Body of pancreas (tissue), 4 donors: Measurements from ENCODE around the gene EED. TPM values are rescaled to one million over a fixed set of nuclear protein-coding genes. Genes with fewer than 3 reads are reported as not detected.
A peak's percentile ranks its signal among the peaks of the same experiment; 100 is the strongest.

Source experiments
- ATAC-seq: fragments of 150-250 bp; one replicate; pipeline ENCODE4 v1.9.1; 2016
- DNase-seq, 4 donors: peaks; one replicate each; pipeline ENCODE4 v3.0.0-alpha.2; 2019
- H3K27ac ChIP-seq, 4 donors: fragments of 200-600 bp; sonication (generic); 1 replicate in 3 of 4; 2 replicates in 1 of 4; pipeline versions ENCODE4 v1.5.1 to v1.6.1; 2016 to 2019; ENCODE audit warnings: mild to moderate bottlenecking in 1 of 4, mixed read lengths in 1 of 4, moderate library complexity in 1 of 4
- H3K27me3 ChIP-seq, 2 donors: fragments of 200-600 bp; sonication (generic); one replicate each; pipeline ENCODE4 v1.6.0; 2016; ENCODE audit warnings: mild to moderate bottlenecking in 1 of 2
- H3K36me3 ChIP-seq, 2 donors: fragments of 200-600 bp; sonication (generic); replicated peaks in 1 of 2; 2 replicates each; pipeline ENCODE4 v1.5.1; 2016; ENCODE audit warnings: low read depth in 2 of 2; ENCODE audit not compliant: insufficient read depth in 1 of 2
- H3K4me1 ChIP-seq: fragments of 200-600 bp; sonication (generic); one replicate; pipeline ENCODE4 v1.6.0; 2016
- H3K4me3 ChIP-seq, 2 donors: fragments of 200-600 bp; sonication (generic); 1 replicate in 1 of 2; 2 replicates in 1 of 2; pipeline ENCODE4 v1.5.1; 2016 to 2019
- H3K9me3 ChIP-seq, 3 donors: fragments of 200-600 bp; sonication (generic); 1 replicate in 2 of 3; 2 replicates in 1 of 3; pipeline ENCODE4 v1.5.1; 2016
- POLR2A ChIP-seq, 3 donors: fragments of 450-650 bp; IDR thresholded peaks; one replicate each; pipeline ENCODE4 v1.6.1; 2016; ENCODE audit warnings: antibody characterized with exemption in 3 of 3, mild to moderate bottlenecking in 2 of 3
- WGBS, 2 donors: methylation state at CpG; one replicate each; pipeline ENCODE4 v1.1.5; 2017; 5-methylcytosine and 5-hydroxymethylcytosine counted together
- intact Hi-C: fragments of 100-400 bp; cut with DNase I; formaldehyde crosslinking; loops from one replicate; pipeline ENCODE4 v1.15.1; 2023
- total RNA-seq, 2 donors: library from RNA; depleted of rRNA; stranded (reverse); fragments of >200 nt; gene quantifications; one replicate each; pipeline ENCODE4 v1.1.0, GENCODE V29; 2016
- TF ChIP-seq, protein P1 (sequence below), 7 experiments: fragments of 450-650 bp in 4 of 7; fragments of 200-600 bp in 3 of 7; sonication (generic) in 3 of 7; IDR thresholded peaks; one replicate each; pipeline ENCODE4 v1.5.1; 2016 to 2019; ENCODE audit warnings: antibody characterized with exemption in 7 of 7

Gene EED
- total RNA-seq, 2 donors from 2014 or later = 14.5 to 20.1 TPM

DNA sequence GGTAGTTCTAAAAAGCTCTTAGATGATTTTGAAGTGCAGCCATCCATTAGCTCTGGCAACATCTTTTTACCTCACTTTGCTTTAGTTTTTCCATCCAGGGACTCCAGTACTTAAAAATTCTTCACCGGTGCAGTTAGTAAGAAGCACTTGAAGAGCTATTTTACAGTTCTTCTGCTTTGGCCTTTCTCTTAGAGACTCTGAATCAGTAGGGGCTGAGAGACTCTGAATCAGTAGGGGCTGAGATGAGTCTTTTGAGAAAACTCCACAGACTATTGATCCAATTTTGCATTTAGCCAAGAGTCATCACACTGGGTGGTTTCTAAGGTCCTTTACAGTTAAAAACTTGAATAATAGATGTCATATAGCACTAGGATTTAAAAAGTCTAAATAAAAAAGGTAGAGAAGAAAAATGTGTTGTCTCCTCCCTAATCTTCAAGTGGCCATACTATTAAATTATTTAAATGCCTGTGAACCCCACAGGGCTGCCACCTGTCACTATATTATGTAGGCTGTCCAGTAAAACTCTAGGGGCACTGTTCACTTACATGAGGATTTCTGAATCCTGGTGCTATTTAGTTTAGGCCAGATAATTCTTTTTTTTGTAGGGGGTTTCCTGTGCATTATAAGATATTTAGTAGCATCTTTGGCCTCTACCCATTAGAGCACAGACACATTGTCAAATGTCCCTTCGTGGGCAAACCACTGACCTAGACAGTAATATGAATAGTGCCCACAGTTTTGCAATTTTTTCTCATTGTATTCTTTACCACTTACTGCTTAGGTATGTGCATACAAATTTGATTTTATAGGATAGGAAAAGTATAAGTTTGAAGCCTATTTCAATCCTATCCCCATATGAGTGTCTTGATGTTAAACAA lies 31.2 kb downstream of the EED start:
- Histone ChIP-seq H3K4me3 (no peak overlapping the region), H3K27me3 (no peaks in the 10 kb centered on the region), H3K36me3 (peaks cover 4 to 9% of the 10 kb centered on the region in 2 donors), H3K27ac (peak overlapping the region; percentile 2 to 15 (median 12)), H3K4me1 (peaks cover 17% of the 10 kb centered on the region), H3K9me3 (no peaks in the 10 kb centered on the region)
- no peak for TF ChIP-seq POLR2A (IDR thresholded peaks at IDR 0.05)
- TF ChIP-seq, protein P1, sequence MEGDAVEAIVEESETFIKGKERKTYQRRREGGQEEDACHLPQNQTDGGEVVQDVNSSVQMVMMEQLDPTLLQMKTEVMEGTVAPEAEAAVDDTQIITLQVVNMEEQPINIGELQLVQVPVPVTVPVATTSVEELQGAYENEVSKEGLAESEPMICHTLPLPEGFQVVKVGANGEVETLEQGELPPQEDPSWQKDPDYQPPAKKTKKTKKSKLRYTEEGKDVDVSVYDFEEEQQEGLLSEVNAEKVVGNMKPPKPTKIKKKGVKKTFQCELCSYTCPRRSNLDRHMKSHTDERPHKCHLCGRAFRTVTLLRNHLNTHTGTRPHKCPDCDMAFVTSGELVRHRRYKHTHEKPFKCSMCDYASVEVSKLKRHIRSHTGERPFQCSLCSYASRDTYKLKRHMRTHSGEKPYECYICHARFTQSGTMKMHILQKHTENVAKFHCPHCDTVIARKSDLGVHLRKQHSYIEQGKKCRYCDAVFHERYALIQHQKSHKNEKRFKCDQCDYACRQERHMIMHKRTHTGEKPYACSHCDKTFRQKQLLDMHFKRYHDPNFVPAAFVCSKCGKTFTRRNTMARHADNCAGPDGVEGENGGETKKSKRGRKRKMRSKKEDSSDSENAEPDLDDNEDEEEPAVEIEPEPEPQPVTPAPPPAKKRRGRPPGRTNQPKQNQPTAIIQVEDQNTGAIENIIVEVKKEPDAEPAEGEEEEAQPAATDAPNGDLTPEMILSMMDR (IDR thresholded peaks at IDR 0.05) = no peak
- ATAC-seq (no peak), DNase-seq (no peak)
- intact Hi-C loops = no loop called here
- 65 to 66% methylated on average over 2 of the region's 2 CpGs for WGBS, 2 donors

DNA sequence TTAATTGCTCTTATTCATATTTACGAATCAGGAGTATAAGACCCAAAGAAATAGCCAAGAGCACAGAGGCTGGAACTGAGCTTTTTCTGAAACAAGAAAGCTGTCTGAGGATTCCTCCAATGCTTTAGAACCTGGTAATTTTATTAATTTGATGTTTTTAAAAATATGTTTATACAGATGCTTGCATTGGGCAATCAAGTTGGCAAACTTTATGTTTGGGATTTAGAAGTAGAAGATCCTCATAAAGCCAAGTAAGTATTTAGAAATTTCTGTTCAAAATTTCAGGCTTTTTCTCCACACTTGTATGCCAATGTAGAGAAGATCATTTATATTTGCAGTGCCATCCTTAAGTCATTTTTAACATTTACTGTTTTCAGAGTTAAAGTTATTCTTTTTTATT lies 33.2 kb downstream of the EED start:
- ATAC-seq = no peak
- H3K27ac ChIP-seq = no peak overlapping the region
- no peak overlapping the region for H3K4me3 ChIP-seq
- TF ChIP-seq POLR2A (IDR thresholded peaks at IDR 0.05) = no peak
- TF ChIP-seq, protein P1 (IDR thresholded peaks at IDR 0.05) = no peak
- H3K4me1 ChIP-seq = peaks cover 17% of the 10 kb centered on the region
- 96 to 97% methylated on average over 1 of the region's 1 CpG for WGBS, 2 donors
- H3K27me3 ChIP-seq = no peaks in the 10 kb centered on the region
- intact Hi-C loops = no loop called here
- DNase-seq = no peak
- H3K36me3 ChIP-seq = peaks cover 4 to 9% of the 10 kb centered on the region in 2 donors
- H3K9me3 ChIP-seq = no peaks in the 10 kb centered on the region

DNA sequence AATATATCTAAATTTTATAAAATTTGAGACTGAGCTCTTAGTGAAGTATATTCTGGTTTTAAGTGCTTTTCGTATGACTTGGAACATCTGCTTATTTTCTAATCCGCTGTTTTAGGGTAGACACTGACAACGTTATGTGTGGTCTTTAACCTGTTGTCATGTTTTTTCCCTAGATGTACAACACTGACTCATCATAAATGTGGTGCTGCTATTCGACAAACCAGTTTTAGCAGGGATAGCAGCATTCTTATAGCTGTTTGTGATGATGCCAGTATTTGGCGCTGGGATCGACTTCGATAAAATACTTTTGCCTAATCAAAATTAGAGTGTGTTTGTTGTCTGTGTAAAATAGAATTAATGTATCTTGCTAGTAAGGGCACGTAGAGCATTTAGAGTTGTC lies 33.7 kb downstream of the EED start:
- H3K27me3 ChIP-seq = no peaks in the 10 kb centered on the region
- 88 to 95% methylated on average over 8 of the region's 8 CpGs for WGBS, 2 donors
- peaks cover 17% of the 10 kb centered on the region for H3K4me1 ChIP-seq
- H3K36me3 ChIP-seq = peaks cover 4 to 9% of the 10 kb centered on the region in 2 donors
- no peak for DNase-seq
- TF ChIP-seq POLR2A (IDR thresholded peaks at IDR 0.05) = no peak
- TF ChIP-seq, protein P1 (IDR thresholded peaks at IDR 0.05) = no peak
- intact Hi-C loops = no loop called here
- no peak for ATAC-seq
- H3K4me3 ChIP-seq = no peak overlapping the region
- H3K9me3 ChIP-seq = no peaks in the 10 kb centered on the region
- no peak overlapping the region for H3K27ac ChIP-seq

DNA sequence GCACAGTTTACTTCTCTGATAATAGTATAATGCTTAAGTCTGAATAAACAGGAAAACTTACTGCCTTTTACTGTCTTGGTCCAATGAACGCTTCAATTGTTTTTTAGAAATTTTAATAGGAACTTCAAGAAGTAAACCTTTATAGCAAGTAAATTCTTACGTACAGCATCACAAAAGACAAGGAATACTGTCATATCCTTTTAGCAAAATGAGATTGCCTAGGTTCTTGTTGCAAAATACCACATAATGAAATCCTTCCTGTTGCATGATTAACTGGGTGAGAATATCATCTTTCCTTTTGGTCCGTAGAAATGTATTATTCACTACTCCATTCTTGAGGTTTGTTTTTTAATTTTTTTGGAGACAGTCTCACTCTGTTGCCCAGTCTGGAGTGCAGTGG lies 35.2 kb downstream of the EED start:
- Histone ChIP-seq H3K4me3 (no peak overlapping the region), H3K4me1 (peaks cover 11% of the 10 kb centered on the region), H3K27me3 (no peaks in the 10 kb centered on the region), H3K9me3 (no peaks in the 10 kb centered on the region), H3K36me3 (peaks cover 4 to 13% of the 10 kb centered on the region in 2 donors), H3K27ac (no peak overlapping the region)
- intact Hi-C loops = no loop called here
- no peak for DNase-seq
- WGBS, 2 donors = 85 to 96% methylated on average over 3 of the region's 3 CpGs
- ATAC-seq = no peak
- TF ChIP-seq POLR2A (IDR thresholded peaks at IDR 0.05) = no peak
- TF ChIP-seq, protein P1 (IDR thresholded peaks at IDR 0.05) = no peak

DNA sequence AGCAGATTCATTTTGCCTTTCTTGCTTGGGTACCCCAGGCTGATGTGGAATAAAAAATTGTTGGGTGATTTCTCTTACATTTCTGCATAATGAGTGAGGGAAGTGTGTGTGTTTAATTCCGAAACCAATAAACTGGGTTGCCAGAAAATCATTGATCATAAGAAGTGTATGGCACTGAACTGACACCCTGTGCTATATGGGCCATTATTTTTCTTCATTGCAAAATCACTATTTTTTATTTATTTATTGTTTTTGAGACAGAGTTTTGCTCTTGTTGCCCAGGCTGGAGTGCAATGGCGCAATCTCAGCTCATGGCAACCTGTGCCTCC lies 42.9 kb downstream of the EED start:
- DNase-seq (no peak), ATAC-seq (no peak)
- no peak overlapping the region for H3K4me3 ChIP-seq
- WGBS, 2 donors = 97% methylated on average over 2 of the region's 2 CpGs
- intact Hi-C loops = no loop called here
- peaks cover 0 to 4% of the 10 kb centered on the region in 2 donors for H3K36me3 ChIP-seq
- H3K27ac ChIP-seq = no peak overlapping the region
- TF ChIP-seq POLR2A (IDR thresholded peaks at IDR 0.05) = no peak
- TF ChIP-seq, protein P1 (IDR thresholded peaks at IDR 0.05) = no peak
- no peaks in the 10 kb centered on the region for H3K4me1 ChIP-seq
- no peaks in the 10 kb centered on the region for H3K27me3 ChIP-seq
- H3K9me3 ChIP-seq = no peaks in the 10 kb centered on the region
